K562 (cell line): ENCODE data around the gene TRAF1. TPM values are rescaled to one million over a fixed set of nuclear protein-coding genes. Genes with fewer than 3 reads are reported as not detected.

Experiments
- BHLHE40 ChIP-seq: IDR thresholded peaks from 2 replicates; pipeline ENCODE4 v1.6.1; 2011; ENCODE audit warnings: low read length, improper control_type of control experiment
- EP300 ChIP-seq: IDR thresholded peaks from 2 replicates; pipeline ENCODE4 v1.6.1; 2012; ENCODE audit warnings: low read length, improper control_type of control experiment
- FOXP4 ChIP-seq: sonication (generic); formaldehyde crosslinking; IDR thresholded peaks from 2 replicates; pipeline ENCODE4 v1.8.0; 2022; ENCODE audit warnings: mild to moderate bottlenecking, missing genetic modification reagents, borderline replicate concordance
- MAFK ChIP-seq: IDR thresholded peaks from 2 replicates; pipeline ENCODE4 v1.6.1; 2011; ENCODE audit warnings: low read length, improper control_type of control experiment
- MYC ChIP-seq, 2 experiments: fragments of 250-450 bp in 1 of 2; sonication (Bioruptor Pico) in 1 of 2; IDR thresholded peaks; 2 replicates each; pipeline versions ENCODE4 v1.5.1 to v1.6.1; 2012 to 2021; ENCODE audit warnings: low read depth in 2 of 2, borderline replicate concordance in 1 of 2, improper control_type of control experiment in 1 of 2, low read length in 1 of 2, mild to moderate bottlenecking in 1 of 2, moderate library complexity in 1 of 2
- PRPF4 ChIP-seq: fragments of 200-400 bp; formaldehyde crosslinking; IDR thresholded peaks from one replicate; pipeline ENCODE4 v1.6.1; 2017; ENCODE audit warnings: low read length, low read depth, mild to moderate bottlenecking; ENCODE audit not compliant: insufficient read depth, poor library complexity, severe bottlenecking
- SRSF3 ChIP-seq: fragments of 200-400 bp; formaldehyde crosslinking; IDR thresholded peaks from 2 replicates; pipeline ENCODE4 v1.6.1; 2016; ENCODE audit warnings: mild to moderate bottlenecking, low read length, moderate library complexity; ENCODE audit not compliant: insufficient read depth
- THRB ChIP-seq: fragments of 450-650 bp; formaldehyde crosslinking; conservative IDR thresholded peaks from 2 replicates; pipeline ENCODE4 v1.4.0; 2022; ENCODE audit warnings: mild to moderate bottlenecking, missing genetic modification characterization
- ZNF165 ChIP-seq: fragments of 250-450 bp; sonication (Bioruptor Pico); IDR thresholded peaks from 2 replicates; pipeline ENCODE4 v1.4.0; 2020; ENCODE audit warnings: borderline replicate concordance
- ZNF507 ChIP-seq: conservative IDR thresholded peaks from 2 replicates; pipeline ENCODE4 v1.6.1; 2017; ENCODE audit warnings: missing genetic modification characterization, missing compliant biosample characterization
- ZNF655 ChIP-seq: fragments of 250-450 bp; sonication (Bioruptor Pico); IDR thresholded peaks from 2 replicates; pipeline ENCODE4 v1.5.0; 2021
- polyA plus RNA-seq, 8 experiments: library from polyadenylated mRNA; depleted of rRNA in 4 of 8; stranded (reverse) in 5 of 8; unstranded in 3 of 8; fragments of >200 nt; fragmentation: Nextera tagmentation in 2 of 8; fragmentation: Illumina TruSeq in 1 of 8; extraction: Ambion mirVana in 2 of 8; extraction: Trizol in 1 of 8; gene quantifications; 2 replicates each; pipeline versions ENCODE4 v1.2.1 to v1.2.3, GENCODE V29; 2011 to 2014; ENCODE audit warnings: inconsistent platforms in 1 of 8, missing spikeins in 1 of 8
- total RNA-seq, 7 experiments: library from RNA; depleted of rRNA in 6 of 7; stranded (reverse); fragments of >200 nt in 6 of 7; fragmentation: Illumina TruSeq in 2 of 7; extraction: Trizol in 2 of 7; gene quantifications; 2 replicates each; pipeline versions ENCODE4 v1.2.1 to v1.2.3, GENCODE V29; 2011 to 2021; ENCODE audit warnings: low replicate concordance in 1 of 7
- TF ChIP-seq, protein P1 (sequence below): fragments of 250-450 bp; sonication (Bioruptor Pico); IDR thresholded peaks from 2 replicates; pipeline ENCODE4 v1.5.1; 2021; ENCODE audit warnings: mild to moderate bottlenecking

The TRAF1 gene
- total and polyA plus RNA-seq, 9 of the 15 experiments (the other 6 are each of a cell fraction or from before 2014, with no cell fraction given): 0.01 to 1.1 (median 0.04) TPM; not detected in 2

DNA sequence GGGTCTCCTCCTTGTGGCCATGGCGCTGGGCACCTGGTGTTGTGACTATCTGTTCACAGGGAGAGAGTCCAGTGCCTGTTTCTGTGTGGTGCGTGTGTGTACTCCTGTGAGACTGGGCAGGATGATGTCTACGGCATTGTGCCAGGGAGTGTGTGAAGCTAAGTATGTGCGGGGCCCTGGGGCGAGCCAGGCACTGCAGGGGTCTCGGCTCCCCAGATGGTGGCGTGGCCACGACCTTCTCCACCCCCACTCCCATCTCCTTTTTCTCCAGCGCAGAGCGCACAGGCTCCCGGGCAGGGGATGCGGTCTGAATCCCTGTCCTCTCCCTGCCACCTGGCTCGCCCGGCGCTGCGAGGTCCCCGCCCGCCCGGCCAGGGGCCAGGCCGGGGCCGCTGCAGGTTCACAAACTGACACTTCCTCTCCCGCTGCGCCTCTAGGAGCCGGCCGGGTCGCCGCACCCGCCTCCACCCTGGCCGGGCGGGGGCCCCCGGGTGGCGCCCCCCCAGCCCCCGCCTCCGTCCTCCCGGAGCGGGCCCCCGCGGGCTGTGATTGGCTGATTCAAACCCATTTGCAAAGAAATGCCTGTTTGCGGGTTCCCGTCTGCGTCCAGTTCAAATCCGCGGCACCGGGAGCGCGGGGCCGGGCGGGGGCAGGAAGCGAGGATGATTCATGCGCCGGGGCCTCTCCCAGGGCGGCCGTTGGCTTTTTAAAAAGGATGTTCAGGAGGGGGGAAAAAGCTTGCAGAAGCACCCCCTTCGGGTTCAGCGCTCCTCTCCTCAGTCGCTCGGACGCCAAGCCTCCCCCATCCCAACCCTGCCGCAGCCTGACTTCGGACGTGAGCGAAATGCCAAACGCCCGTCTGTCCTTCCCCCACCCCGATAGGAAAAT is 50.4 kb downstream of the TRAF1 start (continued):
- TF ChIP-seq ZNF655 (CRISPR knock-in tag): no peak
- peak; percentile 88 for TF ChIP-seq MYC (IDR thresholded peaks at IDR 0.05; ENCODE audit: low read depth, low read length)
- no peak for TF ChIP-seq MYC (CRISPR knock-in tag; IDR thresholded peaks at IDR 0.05; ENCODE audit: borderline replicate concordance, low read depth)
- no peak for TF ChIP-seq ZNF507 (tag)
- no peak for TF ChIP-seq PRPF4
- no peak for TF ChIP-seq THRB
- TF ChIP-seq, protein P1, sequence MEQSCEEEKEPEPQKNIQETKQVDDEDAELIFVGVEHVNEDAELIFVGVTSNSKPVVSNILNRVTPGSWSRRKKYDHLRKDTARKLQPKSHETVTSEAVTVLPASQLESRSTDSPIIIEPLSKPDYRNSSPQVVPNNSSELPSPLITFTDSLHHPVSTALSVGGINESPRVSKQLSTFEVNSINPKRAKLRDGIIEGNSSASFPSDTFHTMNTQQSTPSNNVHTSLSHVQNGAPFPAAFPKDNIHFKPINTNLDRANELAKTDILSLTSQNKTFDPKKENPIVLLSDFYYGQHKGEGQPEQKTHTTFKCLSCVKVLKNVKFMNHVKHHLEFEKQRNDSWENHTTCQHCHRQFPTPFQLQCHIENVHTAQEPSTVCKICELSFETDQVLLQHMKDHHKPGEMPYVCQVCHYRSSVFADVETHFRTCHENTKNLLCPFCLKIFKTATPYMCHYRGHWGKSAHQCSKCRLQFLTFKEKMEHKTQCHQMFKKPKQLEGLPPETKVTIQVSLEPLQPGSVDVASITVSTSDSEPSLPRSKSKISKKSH: no peak
- TF ChIP-seq EP300: peak; percentile 91
- TF ChIP-seq MAFK: peak; percentile 62
- TF ChIP-seq ZNF165 (CRISPR knock-in tag): no peak
- TF ChIP-seq FOXP4 (CRISPR knock-in tag): no peak
- TF ChIP-seq BHLHE40: peak; percentile 36; the same call in 1 of the 2 replicates
- no peak for TF ChIP-seq SRSF3
